ENCODE measurements around the gene TEX30. TPM values are rescaled to one million over a fixed set of nuclear protein-coding genes. Genes with fewer than 3 reads are reported as not detected.
"Not testable (repeated sequence)": the region's sequence is repeated elsewhere in the genome, so short reads cannot be mapped to it uniquely, and the experiment has no call there.

Gene TEX30
- total and polyA plus RNA-seq, 5 donors from 2014 or later: 8.4 to 29.5 (median 24.4) TPM

- H3K4me3 Mint-ChIP-seq: peak overlapping the region in 1 of 4 donors; percentile 28
- Histone ChIP-seq H3K4me3 (ENCODE audit: low read depth, low read length) (no peak overlapping the region), H3K9me3 (ENCODE audit: control insufficient read depth in 2 of 2, low read length in 2 of 2) (no peaks in the 10 kb centered on the region), H3K4me1 (ENCODE audit: control insufficient read depth, insufficient read depth, low read length, poor library complexity, severe bottlenecking) (peaks cover 9% of the 10 kb centered on the region), H3K36me3 (ENCODE audit: control insufficient read depth, insufficient read depth, low read length) (no peaks in the 10 kb centered on the region), H3K27ac (ENCODE audit: insufficient read depth, low read length, poor library complexity, severe bottlenecking) (no peak overlapping the region), H3K27me3 (ENCODE audit: control insufficient read depth, insufficient read depth, low read length) (peaks cover 6% of the 10 kb centered on the region)
- DNase-seq: no peak
- H3K27ac Mint-ChIP-seq: no peak overlapping the region
- peaks cover 13% of the 10 kb centered on the region for H3K27me3 Mint-ChIP-seq
- ATAC-seq (ENCODE audit: low read depth in 2 of 2): no peak
- no peaks in the 10 kb centered on the region for H3K36me3 Mint-ChIP-seq
- H3K4me1 Mint-ChIP-seq: peaks cover 0 to 7% (median 3%) of the 10 kb centered on the region in 4 donors
- H3K9me3 Mint-ChIP-seq: peaks cover 0 to 2% (median 0%) of the 10 kb centered on the region in 7 donors
These were observed 20.2 kb upstream of the TEX30 start for GRCh38 chr13:102793611-102794355.

GRCh38 chr13:102792396-102792795 lies 18.8 kb upstream of the TEX30 start:
- H3K36me3 Mint-ChIP-seq: no peaks in the 10 kb centered on the region
- peaks cover 0 to 2% (median 0%) of the 10 kb centered on the region in 7 donors for H3K9me3 Mint-ChIP-seq
- ATAC-seq (ENCODE audit: low read depth in 2 of 2): no peak
- H3K36me3 ChIP-seq (ENCODE audit: control insufficient read depth, insufficient read depth, low read length): no peaks in the 10 kb centered on the region
- peaks cover 6% of the 10 kb centered on the region for H3K27me3 ChIP-seq (ENCODE audit: control insufficient read depth, insufficient read depth, low read length)
- no peak overlapping the region for H3K27ac ChIP-seq (ENCODE audit: insufficient read depth, low read length, poor library complexity, severe bottlenecking)
- H3K4me1 ChIP-seq (ENCODE audit: control insufficient read depth, insufficient read depth, low read length, poor library complexity, severe bottlenecking): no peaks in the 10 kb centered on the region
- H3K4me3 ChIP-seq (ENCODE audit: low read depth, low read length): no peak overlapping the region
- DNase-seq: no peak
- no peaks in the 10 kb centered on the region for H3K9me3 ChIP-seq (ENCODE audit: control insufficient read depth in 2 of 2, low read length in 2 of 2)
- H3K27me3 Mint-ChIP-seq: no peaks in the 10 kb centered on the region
- no peaks in the 10 kb centered on the region for H3K4me1 Mint-ChIP-seq
- H3K4me3 Mint-ChIP-seq: no peak overlapping the region
- no peak overlapping the region for H3K27ac Mint-ChIP-seq

GRCh38 chr13:102788683-102789082 lies 15.1 kb upstream of the TEX30 start:
- no peak overlapping the region for H3K27ac Mint-ChIP-seq
- Histone ChIP-seq H3K4me1 (ENCODE audit: control insufficient read depth, insufficient read depth, low read length, poor library complexity, severe bottlenecking) (no peaks in the 10 kb centered on the region), H3K36me3 (ENCODE audit: control insufficient read depth, insufficient read depth, low read length) (no peaks in the 10 kb centered on the region), H3K4me3 (ENCODE audit: low read depth, low read length) (no peak overlapping the region), H3K27me3 (ENCODE audit: control insufficient read depth, insufficient read depth, low read length) (no peaks in the 10 kb centered on the region), H3K27ac (ENCODE audit: insufficient read depth, low read length, poor library complexity, severe bottlenecking) (no peak overlapping the region), H3K9me3 (ENCODE audit: control insufficient read depth in 2 of 2, low read length in 2 of 2) (no peaks in the 10 kb centered on the region)
- ATAC-seq (ENCODE audit: low read depth in 2 of 2) (no peak), DNase-seq (no peak)
- H3K27me3 Mint-ChIP-seq: no peaks in the 10 kb centered on the region
- H3K4me3 Mint-ChIP-seq: no peak overlapping the region
- no peaks in the 10 kb centered on the region for H3K4me1 Mint-ChIP-seq
- H3K36me3 Mint-ChIP-seq: no peaks in the 10 kb centered on the region
- peaks cover 0 to 1% (median 0%) of the 10 kb centered on the region in 7 donors for H3K9me3 Mint-ChIP-seq

- H3K36me3 ChIP-seq (ENCODE audit: control insufficient read depth, insufficient read depth, low read length): no peaks in the 10 kb centered on the region
- H3K4me3 Mint-ChIP-seq: no peak overlapping the region
- no peaks in the 10 kb centered on the region for H3K36me3 Mint-ChIP-seq
- H3K4me1 Mint-ChIP-seq: peaks cover 5 to 14% (median 9%) of the 10 kb centered on the region in 4 donors
- peaks cover 0 to 2% (median 0%) of the 10 kb centered on the region in 7 donors for H3K9me3 Mint-ChIP-seq
- H3K27ac ChIP-seq (ENCODE audit: insufficient read depth, low read length, poor library complexity, severe bottlenecking): no peak overlapping the region
- peaks cover 8% of the 10 kb centered on the region for H3K4me1 ChIP-seq (ENCODE audit: control insufficient read depth, insufficient read depth, low read length, poor library complexity, severe bottlenecking)
- no peak for ATAC-seq (ENCODE audit: low read depth in 2 of 2)
- no peak for DNase-seq
- no peaks in the 10 kb centered on the region for H3K27me3 Mint-ChIP-seq
- no peak overlapping the region for H3K4me3 ChIP-seq (ENCODE audit: low read depth, low read length)
- no peaks in the 10 kb centered on the region for H3K27me3 ChIP-seq (ENCODE audit: control insufficient read depth, insufficient read depth, low read length)
- H3K9me3 ChIP-seq (ENCODE audit: control insufficient read depth in 2 of 2, low read length in 2 of 2): no peaks in the 10 kb centered on the region
- no peak overlapping the region for H3K27ac Mint-ChIP-seq
These were observed 10.9 kb upstream of the TEX30 start for GRCh38 chr13:102784483-102784882.

GRCh38 chr13:102781591-102781990 lies 8.0 kb upstream of the TEX30 start:
- Mint-ChIP-seq H3K36me3 (no peaks in the 10 kb centered on the region), H3K4me1 (peaks cover 8 to 20% (median 19%) of the 10 kb centered on the region in 4 donors), H3K27me3 (no peaks in the 10 kb centered on the region), H3K4me3 (no peak overlapping the region), H3K9me3 (peaks cover 0 to 2% (median 0%) of the 10 kb centered on the region in 7 donors), H3K27ac (peak overlapping the region in 1 of 3 donors; percentile 69)
- Histone ChIP-seq H3K27ac (ENCODE audit: insufficient read depth, low read length, poor library complexity, severe bottlenecking) (no peak overlapping the region), H3K27me3 (ENCODE audit: control insufficient read depth, insufficient read depth, low read length) (no peaks in the 10 kb centered on the region), H3K4me1 (ENCODE audit: control insufficient read depth, insufficient read depth, low read length, poor library complexity, severe bottlenecking) (peaks cover 17% of the 10 kb centered on the region), H3K9me3 (ENCODE audit: control insufficient read depth in 2 of 2, low read length in 2 of 2) (no peaks in the 10 kb centered on the region), H3K36me3 (ENCODE audit: control insufficient read depth, insufficient read depth, low read length) (no peaks in the 10 kb centered on the region), H3K4me3 (ENCODE audit: low read depth, low read length) (no peak overlapping the region)
- ATAC-seq (ENCODE audit: low read depth in 2 of 2) (no peak), DNase-seq (no peak)

GRCh38 chr13:102780656-102781055 lies 7.1 kb upstream of the TEX30 start:
- not testable (repeated sequence) for H3K36me3 ChIP-seq (ENCODE audit: control insufficient read depth, insufficient read depth, low read length); H3K36me3 Mint-ChIP-seq; H3K9me3 Mint-ChIP-seq; H3K27ac ChIP-seq (ENCODE audit: insufficient read depth, low read length, poor library complexity, severe bottlenecking); DNase-seq; H3K27me3 Mint-ChIP-seq; H3K9me3 ChIP-seq (ENCODE audit: control insufficient read depth in 2 of 2, low read length in 2 of 2); H3K4me3 ChIP-seq (ENCODE audit: low read depth, low read length); ATAC-seq (ENCODE audit: low read depth in 2 of 2); H3K27me3 ChIP-seq (ENCODE audit: control insufficient read depth, insufficient read depth, low read length); H3K4me3 Mint-ChIP-seq
- Mint-ChIP-seq H3K27ac (peak overlapping the region in 2 of 3 donors; percentile 42 to 69), H3K4me1 (peaks cover 8 to 20% (median 19%) of the 10 kb centered on the region in 4 donors)
- peaks cover 17% of the 10 kb centered on the region for H3K4me1 ChIP-seq (ENCODE audit: control insufficient read depth, insufficient read depth, low read length, poor library complexity, severe bottlenecking)

- Mint-ChIP-seq H3K9me3 (peaks cover 0 to 2% (median 0%) of the 10 kb centered on the region in 7 donors), H3K4me3 (peak overlapping the region in 3 of 4 donors; percentile 3 to 52 (median 27)), H3K4me1 (peaks cover 9 to 26% (median 20%) of the 10 kb centered on the region in 4 donors), H3K27me3 (no peaks in the 10 kb centered on the region), H3K27ac (peak overlapping the region; percentile 35 to 75 (median 66)), H3K36me3 (no peaks in the 10 kb centered on the region)
- DNase-seq (peak in 2 of 3 donors; percentile 28 to 50), ATAC-seq (ENCODE audit: low read depth in 2 of 2) (peak; percentile 50 to 63)
- Histone ChIP-seq H3K4me1 (ENCODE audit: control insufficient read depth, insufficient read depth, low read length, poor library complexity, severe bottlenecking) (peaks cover 17% of the 10 kb centered on the region), H3K9me3 (ENCODE audit: control insufficient read depth in 2 of 2, low read length in 2 of 2) (no peaks in the 10 kb centered on the region), H3K27ac (ENCODE audit: insufficient read depth, low read length, poor library complexity, severe bottlenecking) (peak overlapping the region; percentile 38), H3K36me3 (ENCODE audit: control insufficient read depth, insufficient read depth, low read length) (no peaks in the 10 kb centered on the region), H3K4me3 (ENCODE audit: low read depth, low read length) (peak overlapping the region; percentile 62), H3K27me3 (ENCODE audit: control insufficient read depth, insufficient read depth, low read length) (no peaks in the 10 kb centered on the region)
These were observed 6.0 kb upstream of the TEX30 start for GRCh38 chr13:102779436-102780159.

Data from CD4-positive, CD25-positive, alpha-beta regulatory T cell (primary cell).